Endodermal cell (in vitro differentiated cells): ENCODE results near the gene ZNF75A. TPM values are rescaled to one million over a fixed set of nuclear protein-coding genes. Genes with fewer than 3 reads are reported as not detected.
"Not testable (repeated sequence)": the region's sequence is repeated elsewhere in the genome, so short reads cannot be mapped to it uniquely, and the experiment has no call there.

Experiments
- DNase-seq: peaks from one replicate; pipeline ENCODE4 v3.0.0-alpha.2; 2017
- H3K27ac ChIP-seq: 2 replicates; pipeline ENCODE4 v1.5.1; 2013; ENCODE audit warnings: mild to moderate bottlenecking, low read depth, low read length, moderate library complexity
- H3K27me3 ChIP-seq: 2 replicates; pipeline ENCODE4 v1.6.1; 2013; ENCODE audit warnings: mild to moderate bottlenecking, low read length, moderate library complexity; ENCODE audit not compliant: insufficient read depth, control insufficient read depth, poor library complexity, severe bottlenecking
- H3K36me3 ChIP-seq: 2 replicates; pipeline ENCODE4 v1.7.0; 2013; ENCODE audit warnings: mild to moderate bottlenecking, low read length, moderate library complexity; ENCODE audit not compliant: control insufficient read depth, insufficient read depth
- H3K4me1 ChIP-seq: one replicate; pipeline ENCODE4 v1.7.0; 2013; ENCODE audit warnings: low read length; ENCODE audit not compliant: control insufficient read depth, insufficient read depth
- H3K4me3 ChIP-seq: 2 replicates; pipeline ENCODE4 v1.5.1; 2013; ENCODE audit warnings: mild to moderate bottlenecking, low read length, moderate library complexity
- H3K9ac ChIP-seq: 2 replicates; pipeline ENCODE4 v1.6.1; 2013; ENCODE audit warnings: mild to moderate bottlenecking, low read length, moderate library complexity; ENCODE audit not compliant: poor library complexity, severe bottlenecking; ENCODE audit errors: extremely low read depth
- H3K9me3 ChIP-seq: 2 replicates; pipeline ENCODE4 v1.6.1; 2013; ENCODE audit warnings: mild to moderate bottlenecking, low read length, moderate library complexity; ENCODE audit not compliant: control insufficient read depth
- H3K27ac Mint-ChIP-seq: 2 replicates; pipeline ENCODE4 v1.8.0; 2020; ENCODE audit warnings: mixed read lengths
- H3K27me3 Mint-ChIP-seq: 2 replicates; pipeline ENCODE4 v1.8.0; 2021; ENCODE audit warnings: mild to moderate bottlenecking, mixed read lengths; ENCODE audit not compliant: insufficient read depth
- H3K36me3 Mint-ChIP-seq: 2 replicates; pipeline ENCODE4 v1.8.0; 2020; ENCODE audit warnings: low read depth, mixed read lengths
- H3K4me1 Mint-ChIP-seq: 2 replicates; pipeline ENCODE4 v1.8.0; 2020; ENCODE audit warnings: mixed read lengths
- H3K4me3 Mint-ChIP-seq: 2 replicates; pipeline ENCODE4 v1.8.0; 2020; ENCODE audit warnings: mild to moderate bottlenecking, moderate library complexity, mixed read lengths
- H3K9me3 Mint-ChIP-seq: 2 replicates; pipeline ENCODE4 v1.8.0; 2020; ENCODE audit warnings: mild to moderate bottlenecking, mixed read lengths
- WGBS, 2 experiments: methylation state at CpG; one replicate each; pipeline versions ENCODE4 v1.1.5 to v1.1.7; 2013; ENCODE audit warnings: missing lambda C conversion rate in 2 of 2, mixed read lengths in 1 of 2; ENCODE audit not compliant: insufficient coverage in 1 of 2, insufficient read length in 1 of 2; 5-methylcytosine and 5-hydroxymethylcytosine counted together
- total RNA-seq, 2 donors: library from RNA; stranded (reverse); fragmentation: NEBNext Ultra II Directional in 1 of 2; extraction: Animal tissue kit (Norgen Biotek cat#: 25700) in 1 of 2; gene quantifications; 2 replicates in 1 of 2; 3 replicates in 1 of 2; pipeline ENCODE4 v1.2.1, GENCODE V29; 2021
- TF ChIP-seq, protein P1 (sequence below): fragments of 200-600 bp; sonication (generic); conservative IDR thresholded peaks from 2 replicates; pipeline ENCODE4 v1.5.0; 2021; ENCODE audit warnings: antibody characterized with exemption, mild to moderate bottlenecking

ZNF75A gene
- total RNA-seq, 2 donors from 2014 or later, result 23.0 to 44.0 TPM

DNA sequence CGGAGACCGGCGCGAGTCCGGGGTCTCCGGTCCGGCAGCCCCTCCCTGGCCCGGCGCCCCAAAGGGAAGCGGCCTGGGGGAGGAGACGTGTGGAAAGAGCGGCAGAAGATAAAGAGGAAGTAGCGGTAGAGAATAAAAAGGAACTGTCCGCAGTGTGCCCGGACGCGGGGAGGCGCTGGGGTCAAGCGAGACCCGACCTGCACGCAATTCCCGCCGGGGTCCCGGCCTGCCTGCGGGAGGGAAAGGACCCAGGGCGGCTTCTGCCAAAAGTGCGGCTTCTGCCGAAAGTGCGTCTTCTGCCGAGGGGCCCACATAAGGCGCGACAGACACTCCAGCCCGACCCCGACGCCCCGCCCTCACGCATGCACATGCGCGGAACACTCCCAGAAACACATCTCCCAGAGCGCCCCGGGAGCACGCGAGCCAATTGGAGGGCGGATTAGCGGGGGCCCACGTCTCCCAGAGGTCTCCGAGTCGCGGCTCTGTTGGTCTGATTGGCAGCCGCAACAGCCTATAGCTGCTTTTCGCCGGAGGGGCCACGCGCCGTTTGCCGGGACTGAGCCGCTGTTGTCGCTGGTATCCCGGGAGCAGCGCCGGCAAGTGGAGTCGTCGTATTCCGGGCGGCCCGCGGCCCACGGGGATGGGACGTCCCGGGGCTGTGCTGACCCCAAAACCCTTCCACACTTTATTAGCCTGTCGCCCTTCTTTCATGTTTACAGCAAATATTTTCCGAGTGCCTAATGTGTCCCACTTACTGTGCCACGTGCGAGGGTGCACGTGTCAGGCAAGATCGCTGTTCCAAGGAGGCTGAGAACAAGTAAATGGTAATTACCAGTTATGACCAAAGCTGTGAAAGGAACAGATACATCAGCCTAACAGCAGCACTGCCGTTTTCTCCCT lies 40.9 kb upstream of the ZNF75A start:
- TF ChIP-seq, protein P1, sequence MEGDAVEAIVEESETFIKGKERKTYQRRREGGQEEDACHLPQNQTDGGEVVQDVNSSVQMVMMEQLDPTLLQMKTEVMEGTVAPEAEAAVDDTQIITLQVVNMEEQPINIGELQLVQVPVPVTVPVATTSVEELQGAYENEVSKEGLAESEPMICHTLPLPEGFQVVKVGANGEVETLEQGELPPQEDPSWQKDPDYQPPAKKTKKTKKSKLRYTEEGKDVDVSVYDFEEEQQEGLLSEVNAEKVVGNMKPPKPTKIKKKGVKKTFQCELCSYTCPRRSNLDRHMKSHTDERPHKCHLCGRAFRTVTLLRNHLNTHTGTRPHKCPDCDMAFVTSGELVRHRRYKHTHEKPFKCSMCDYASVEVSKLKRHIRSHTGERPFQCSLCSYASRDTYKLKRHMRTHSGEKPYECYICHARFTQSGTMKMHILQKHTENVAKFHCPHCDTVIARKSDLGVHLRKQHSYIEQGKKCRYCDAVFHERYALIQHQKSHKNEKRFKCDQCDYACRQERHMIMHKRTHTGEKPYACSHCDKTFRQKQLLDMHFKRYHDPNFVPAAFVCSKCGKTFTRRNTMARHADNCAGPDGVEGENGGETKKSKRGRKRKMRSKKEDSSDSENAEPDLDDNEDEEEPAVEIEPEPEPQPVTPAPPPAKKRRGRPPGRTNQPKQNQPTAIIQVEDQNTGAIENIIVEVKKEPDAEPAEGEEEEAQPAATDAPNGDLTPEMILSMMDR, result peak; percentile 57
- Histone ChIP-seq H3K9me3 (peaks cover 4% of the 10 kb centered on the region), H3K27ac (no peak overlapping the region), H3K36me3 (no peaks in the 10 kb centered on the region), H3K9ac (peak overlapping the region; percentile 38), H3K27me3 (peaks cover 9% of the 10 kb centered on the region), H3K4me3 (peak overlapping the region; percentile 76), H3K4me1 (no peaks in the 10 kb centered on the region)
- H3K27ac Mint-ChIP-seq, result no peak overlapping the region
- peak overlapping the region; percentile 65 for H3K4me3 Mint-ChIP-seq
- WGBS, 2 experiments, result 8 to 14% methylated on average over 27 to 77 of the region's 77 CpGs
- peaks cover 3% of the 10 kb centered on the region for H3K4me1 Mint-ChIP-seq
- H3K36me3 Mint-ChIP-seq, result no peaks in the 10 kb centered on the region
- H3K27me3 Mint-ChIP-seq, result peaks cover 49% of the 10 kb centered on the region
- peak; percentile 99 for DNase-seq
- H3K9me3 Mint-ChIP-seq, result peaks cover 34% of the 10 kb centered on the region

DNA sequence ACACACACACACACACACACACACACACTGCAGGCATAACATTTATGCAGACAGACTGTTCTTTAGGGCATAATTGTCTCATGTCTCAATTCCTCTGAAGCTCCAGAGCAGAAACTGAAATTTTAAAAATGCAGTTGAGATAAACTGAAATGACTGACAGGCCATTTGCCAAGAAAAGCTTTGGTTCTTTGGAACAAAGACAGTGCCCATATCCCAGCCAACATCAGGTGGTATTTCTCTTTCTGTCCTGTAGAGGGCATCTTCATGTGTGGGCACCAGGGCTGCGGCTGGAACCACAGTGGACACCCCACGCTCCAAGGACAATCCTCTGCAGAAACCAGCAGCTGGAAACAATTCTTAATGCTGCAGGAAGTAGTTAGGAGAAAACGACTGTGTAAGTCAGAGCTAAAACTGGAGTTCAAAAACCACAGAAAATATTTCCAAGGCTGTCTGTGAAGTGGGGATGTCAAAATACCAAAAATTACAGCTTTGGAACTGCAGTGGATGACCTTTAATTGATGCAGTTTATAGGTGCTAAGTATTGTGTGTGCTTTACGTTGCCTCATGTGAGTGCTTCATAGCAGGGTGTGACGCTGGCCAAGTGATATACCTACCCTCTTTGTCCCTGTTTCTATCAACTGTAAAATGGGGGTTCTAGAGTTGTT lies 38.3 kb upstream of the ZNF75A start:
- no peaks in the 10 kb centered on the region for H3K36me3 Mint-ChIP-seq
- peaks cover 3% of the 10 kb centered on the region for H3K4me1 Mint-ChIP-seq
- H3K9me3 ChIP-seq, result peaks cover 4% of the 10 kb centered on the region
- H3K4me3 ChIP-seq, result no peak overlapping the region
- H3K27me3 ChIP-seq, result peaks cover 9% of the 10 kb centered on the region
- no peaks in the 10 kb centered on the region for H3K4me1 ChIP-seq
- DNase-seq, result peak; percentile 53
- no peak overlapping the region for H3K27ac ChIP-seq
- H3K27ac Mint-ChIP-seq, result no peak overlapping the region
- peaks cover 41% of the 10 kb centered on the region for H3K9me3 Mint-ChIP-seq
- WGBS, 2 experiments, result 61 to 81% methylated on average over 4 to 5 of the region's 5 CpGs
- H3K4me3 Mint-ChIP-seq, result no peak overlapping the region
- no peaks in the 10 kb centered on the region for H3K36me3 ChIP-seq
- H3K27me3 Mint-ChIP-seq, result peaks cover 37% of the 10 kb centered on the region
- H3K9ac ChIP-seq, result no peak overlapping the region
- TF ChIP-seq, protein P1, result peak; percentile 68

DNA sequence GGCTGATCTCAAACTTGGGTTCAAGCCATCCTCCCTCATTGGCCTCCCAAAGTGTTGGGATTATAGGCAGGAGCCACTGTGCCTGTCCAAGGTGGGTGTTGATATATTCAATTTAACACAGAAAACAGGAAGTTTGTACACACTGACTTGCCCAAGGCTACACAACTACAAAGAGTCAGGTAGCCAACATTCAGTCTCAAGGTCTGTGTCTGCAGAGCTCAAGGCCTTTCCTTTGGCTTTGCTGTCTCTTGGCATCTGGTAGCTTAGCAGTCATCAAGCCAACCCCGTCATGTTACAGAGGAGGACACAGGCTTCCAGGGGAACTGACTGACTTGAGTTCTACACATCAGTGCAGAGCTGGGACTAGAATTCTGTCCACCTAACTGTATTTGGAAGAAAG lies 37.0 kb upstream of the ZNF75A start:
- 74 to 100% methylated on average over 1 of the region's 1 CpG for WGBS, 2 experiments
- Mint-ChIP-seq H3K27ac (no peak overlapping the region), H3K4me1 (peaks cover 3% of the 10 kb centered on the region), H3K4me3 (no peak overlapping the region), H3K9me3 (peaks cover 43% of the 10 kb centered on the region), H3K27me3 (peaks cover 25% of the 10 kb centered on the region), H3K36me3 (no peaks in the 10 kb centered on the region)
- Histone ChIP-seq H3K36me3 (no peaks in the 10 kb centered on the region), H3K4me3 (no peak overlapping the region), H3K9ac (no peak overlapping the region), H3K27ac (no peak overlapping the region), H3K4me1 (no peaks in the 10 kb centered on the region), H3K9me3 (peaks cover 4% of the 10 kb centered on the region), H3K27me3 (no peaks in the 10 kb centered on the region)
- no peak for DNase-seq
- TF ChIP-seq, protein P1, result no peak

DNA sequence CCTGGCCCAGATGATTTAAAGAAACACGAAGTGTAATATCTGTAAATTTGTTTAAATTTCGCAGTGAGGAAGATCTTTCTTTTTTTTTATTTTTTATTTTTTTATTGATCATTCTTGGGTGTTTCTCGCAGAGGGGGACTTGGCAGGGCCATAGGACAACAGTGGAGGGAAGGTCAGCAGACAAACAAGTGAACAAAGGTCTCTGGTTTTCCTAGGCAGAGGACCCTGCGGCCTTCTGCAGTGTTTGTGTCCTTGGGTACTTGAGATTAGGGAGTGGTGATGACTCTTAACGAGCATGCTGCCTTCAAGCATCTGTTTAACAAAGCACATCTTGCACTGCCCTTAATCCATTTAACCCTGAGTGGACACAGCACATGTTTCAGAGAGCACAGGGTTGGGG lies 34.6 kb upstream of the ZNF75A start:
- not testable (repeated sequence) for H3K27ac ChIP-seq, H3K9me3 ChIP-seq, H3K36me3 Mint-ChIP-seq, H3K4me1 Mint-ChIP-seq, H3K9ac ChIP-seq, DNase-seq, H3K36me3 ChIP-seq, H3K4me3 ChIP-seq, H3K4me1 ChIP-seq, H3K27ac Mint-ChIP-seq, H3K4me3 Mint-ChIP-seq
- peaks cover 27% of the 10 kb centered on the region for H3K9me3 Mint-ChIP-seq
- peaks cover 11% of the 10 kb centered on the region for H3K27me3 ChIP-seq
- WGBS, 2 experiments, result 100% methylated on average over 2 of the region's 5 CpGs; no CpG with 5 or more reads in 1 of the 2 experiments
- H3K27me3 Mint-ChIP-seq, result peaks cover 18% of the 10 kb centered on the region

DNA sequence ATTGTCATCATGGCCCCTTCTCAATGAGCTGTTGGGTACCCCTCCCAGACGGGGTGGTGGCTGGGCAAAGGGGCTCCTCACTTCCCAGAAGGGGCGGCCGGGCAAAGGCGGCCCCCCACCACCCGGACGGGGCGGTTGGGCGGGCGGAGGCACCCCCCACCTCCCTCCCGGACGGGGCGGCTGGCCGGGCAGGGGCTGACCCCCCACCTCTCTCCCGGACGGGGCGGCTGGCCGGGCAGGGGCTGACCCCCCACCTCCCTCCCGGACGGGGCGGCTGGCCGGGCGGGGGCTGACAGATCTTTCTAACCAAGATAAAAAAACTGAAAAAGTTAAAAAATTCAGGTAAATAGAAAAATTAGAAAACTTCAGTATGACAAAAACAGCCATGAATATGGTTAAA lies 34.0 kb upstream of the ZNF75A start:
- peaks cover 28% of the 10 kb centered on the region for H3K9me3 Mint-ChIP-seq
- not testable (repeated sequence) for DNase-seq, H3K36me3 ChIP-seq, H3K4me3 ChIP-seq, H3K36me3 Mint-ChIP-seq, H3K4me3 Mint-ChIP-seq, H3K27ac Mint-ChIP-seq, H3K4me1 ChIP-seq, H3K27ac ChIP-seq, H3K9me3 ChIP-seq, H3K9ac ChIP-seq, H3K4me1 Mint-ChIP-seq
- peaks cover 12% of the 10 kb centered on the region for H3K27me3 ChIP-seq
- H3K27me3 Mint-ChIP-seq, result peaks cover 22% of the 10 kb centered on the region
- WGBS, 2 experiments, result 91% methylated on average over 11 of the region's 22 CpGs; no CpG with 5 or more reads in 1 of the 2 experiments
